GM19452 (cell line): ENCODE measurements around the gene MIDN.
"Not testable (repeated sequence)": the region's sequence is repeated elsewhere in the genome, so short reads cannot be mapped to it uniquely, and the experiment has no call there.

ENCODE experiments used
- ATAC-seq: cut with Tn5 transposase; IDR thresholded peaks from one replicate; pipeline ENCODE4 v1.9.1; 2021; ENCODE audit not compliant: unreplicated experiment

Gene MIDN

GRCh38 chr19:1248139-1248785 is at the start of gene MIDN:
MIDN (plus strand) TSS chr19:1248583; CDS start chr19:1250297, 1,714 bp downstream.
- peak; percentile 15 for ATAC-seq

- ATAC-seq, result no peak
Observed at GRCh38 chr19:1199531-1199930, 48.9 kb upstream of the MIDN start.

- not testable (repeated sequence) for ATAC-seq
Observed at GRCh38 chr19:1200614-1201013, 47.8 kb upstream of the MIDN start.

- peak; percentile 83 for ATAC-seq
Observed at GRCh38 chr19:1205114-1206099, 43.0 kb upstream of the MIDN start, which contains the start of gene STK11. STK11 (plus strand) TSS chr19:1205778; CDS start chr19:1206914, 1,136 bp downstream.

DNA sequence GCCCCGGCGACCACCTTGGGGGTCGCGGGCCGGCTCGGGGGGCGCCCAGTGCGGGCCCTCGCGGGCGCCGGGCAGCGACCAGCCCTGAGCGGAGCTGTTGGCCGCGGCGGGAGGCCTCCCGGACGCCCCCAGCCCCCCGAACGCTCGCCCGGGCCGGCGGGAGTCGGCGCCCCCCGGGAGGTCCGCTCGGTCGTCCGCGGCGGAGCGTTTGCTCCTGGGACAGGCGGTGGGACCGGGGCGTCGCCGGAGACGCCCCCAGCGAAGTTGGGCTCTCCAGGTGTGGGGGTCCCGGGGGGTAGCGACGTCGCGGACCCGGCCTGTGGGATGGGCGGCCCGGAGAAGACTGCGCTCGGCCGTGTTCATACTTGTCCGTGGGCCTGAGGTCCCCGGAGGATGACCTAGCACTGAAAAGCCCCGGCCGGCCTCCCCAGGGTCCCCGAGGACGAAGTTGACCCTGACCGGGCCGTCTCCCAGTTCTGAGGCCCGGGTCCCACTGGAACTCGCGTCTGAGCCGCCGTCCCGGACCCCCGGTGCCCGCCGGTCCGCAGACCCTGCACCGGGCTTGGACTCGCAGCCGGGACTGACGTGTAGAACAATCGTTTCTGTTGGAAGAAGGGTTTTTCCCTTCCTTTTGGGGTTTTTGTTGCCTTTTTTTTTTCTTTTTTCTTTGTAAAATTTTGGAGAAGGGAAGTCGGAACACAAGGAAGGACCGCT is 42.1 kb upstream of the MIDN start:
- ATAC-seq, result no peak

DNA sequence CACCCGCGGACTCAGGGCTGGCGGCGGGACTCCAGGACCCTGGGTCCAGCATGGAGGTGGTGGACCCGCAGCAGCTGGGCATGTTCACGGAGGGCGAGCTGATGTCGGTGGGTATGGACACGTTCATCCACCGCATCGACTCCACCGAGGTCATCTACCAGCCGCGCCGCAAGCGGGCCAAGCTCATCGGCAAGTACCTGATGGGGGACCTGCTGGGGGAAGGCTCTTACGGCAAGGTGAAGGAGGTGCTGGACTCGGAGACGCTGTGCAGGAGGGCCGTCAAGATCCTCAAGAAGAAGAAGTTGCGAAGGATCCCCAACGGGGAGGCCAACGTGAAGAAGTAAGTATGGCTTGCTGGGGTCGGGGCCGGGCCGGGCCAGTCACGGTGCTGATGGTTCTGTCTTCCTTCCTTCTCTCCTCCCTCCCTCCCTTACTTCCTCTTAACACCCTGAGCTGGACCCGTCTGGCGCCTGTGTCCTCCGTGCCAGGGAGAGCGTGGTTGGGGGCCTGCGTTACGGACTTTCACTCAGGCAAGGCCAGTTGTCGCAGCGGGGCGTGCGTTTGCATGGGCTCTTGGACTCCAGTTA is 41.4 kb upstream of the MIDN start:
- ATAC-seq, result no peak

DNA sequence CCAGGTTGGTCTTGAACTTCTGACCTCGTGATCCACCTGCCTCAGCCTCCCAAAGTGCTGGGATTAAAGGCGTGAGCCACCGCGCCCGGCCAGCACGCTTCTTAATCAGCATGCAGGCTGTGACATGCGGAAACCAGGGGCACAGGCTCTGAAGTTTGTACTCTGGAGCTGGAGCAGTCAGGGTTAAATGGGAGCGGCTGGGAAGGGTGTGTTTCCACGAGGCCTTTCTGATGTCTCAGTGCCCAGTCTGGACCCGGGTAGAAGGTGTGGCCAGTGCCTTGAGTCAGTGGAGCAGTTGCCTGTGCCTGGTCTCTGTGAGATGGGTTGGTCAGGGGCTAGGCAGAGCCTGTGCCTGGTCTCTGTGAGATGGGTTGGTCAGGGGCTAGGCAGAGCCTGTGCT is 39.6 kb upstream of the MIDN start:
- ATAC-seq, result not testable (repeated sequence)

DNA sequence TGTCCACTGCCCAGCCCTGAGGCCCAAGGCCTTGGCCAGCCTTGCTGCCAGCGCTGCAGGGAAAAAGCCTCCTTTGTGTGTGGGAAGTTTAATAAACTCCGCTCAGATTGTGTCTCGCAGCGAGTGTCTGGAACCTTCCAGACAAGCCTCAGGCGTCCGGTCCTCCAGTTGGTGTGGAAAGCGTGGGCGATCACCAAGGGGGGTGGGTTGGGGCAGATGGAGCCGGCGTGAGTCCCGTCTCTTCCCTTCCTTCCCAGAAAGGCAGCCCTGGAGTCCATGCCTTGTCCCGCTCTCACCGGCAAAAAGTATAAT is 38.2 kb upstream of the MIDN start:
- no peak for ATAC-seq

- ATAC-seq, result no peak
Observed at GRCh38 chr19:1211494-1212234, 36.7 kb upstream of the MIDN start.

DNA sequence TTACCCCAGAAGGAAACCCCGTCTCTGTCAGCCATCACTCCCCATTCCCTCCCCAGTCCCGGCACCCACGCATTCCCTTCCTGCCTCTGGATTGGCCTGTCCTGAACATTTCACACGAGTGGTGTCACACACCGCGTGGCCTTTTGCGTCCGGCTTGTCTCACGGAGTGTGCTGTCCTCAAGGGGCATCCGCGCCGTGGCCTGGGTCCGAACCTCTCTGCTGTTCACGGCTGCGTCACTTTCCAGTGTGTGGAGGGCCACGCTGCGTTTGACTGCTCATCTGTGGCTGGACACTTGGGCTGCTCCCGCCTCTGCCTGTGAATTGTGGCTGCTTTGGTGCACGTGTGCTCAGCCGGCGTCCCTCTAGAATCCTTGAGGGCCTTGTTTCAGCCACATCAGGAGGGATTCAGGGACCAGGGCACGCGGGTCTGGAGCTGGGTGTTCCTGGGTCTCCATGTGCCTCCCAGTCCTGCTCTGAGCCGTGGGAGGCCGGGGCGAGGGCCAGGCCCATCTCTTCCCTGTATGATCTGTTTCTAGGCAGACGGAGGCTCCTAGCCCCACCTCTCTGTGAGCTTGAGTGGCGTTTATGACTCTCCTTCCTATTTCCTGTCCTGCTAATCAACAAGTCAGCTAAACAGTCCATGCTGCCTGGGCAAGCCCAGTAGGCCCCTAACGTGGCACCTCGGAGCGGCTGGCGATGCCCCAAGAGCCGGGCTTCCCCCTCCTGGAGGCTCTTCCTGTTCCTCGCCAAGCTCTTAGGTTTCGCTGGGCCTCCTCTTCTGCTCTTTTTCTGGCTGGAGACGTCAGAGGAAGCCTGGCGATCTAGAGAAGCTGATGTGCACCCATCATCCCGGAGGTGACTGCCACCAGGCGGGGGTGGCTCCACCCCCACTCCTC is 34.7 kb upstream of the MIDN start:
- no peak for ATAC-seq

GRCh38 chr19:1214299-1214861 is 34.0 kb upstream of the MIDN start:
- ATAC-seq, result no peak

DNA sequence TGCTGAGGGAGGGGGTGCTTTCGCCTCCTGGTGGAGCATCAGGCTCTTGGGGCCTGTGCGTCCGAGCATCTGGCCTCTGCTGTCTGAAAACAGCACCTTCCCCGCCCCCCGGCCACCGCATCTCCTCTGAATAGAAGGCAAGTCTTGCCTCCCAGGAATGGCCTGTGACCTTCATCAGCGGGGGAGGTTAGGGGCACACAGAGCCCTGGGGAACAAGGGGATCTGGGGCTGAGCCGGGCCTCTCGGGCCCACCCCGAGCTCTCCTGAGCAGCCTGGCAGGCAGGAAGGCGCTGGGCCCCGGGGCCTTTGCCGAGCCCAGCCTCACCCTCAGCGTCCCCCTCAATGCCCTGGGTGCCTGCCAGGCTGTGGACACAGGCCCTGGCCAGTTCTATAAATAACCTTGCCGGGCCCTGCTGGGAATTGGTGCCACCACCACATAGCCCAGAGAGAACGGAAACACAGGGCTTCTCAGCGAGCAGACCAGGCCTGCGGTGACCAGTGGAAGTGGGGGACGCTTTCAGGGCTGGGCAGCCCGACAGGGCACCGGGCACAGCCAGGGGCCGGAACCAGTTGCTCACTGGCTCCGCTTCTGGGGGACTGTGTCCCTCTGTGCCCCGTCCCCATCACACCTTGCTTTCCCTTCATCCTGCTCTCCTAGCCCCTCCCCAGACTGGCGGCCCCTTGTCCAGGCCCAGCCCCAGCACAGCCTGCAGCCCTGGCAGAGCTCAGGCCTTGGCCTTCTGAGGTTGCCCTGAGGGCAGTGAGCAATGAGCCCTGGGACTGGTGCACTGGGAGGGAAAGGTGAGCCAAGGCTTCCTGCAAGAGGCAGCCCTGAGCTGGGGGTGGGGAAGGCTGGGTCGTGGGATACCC is 33.3 kb upstream of the MIDN start:
- ATAC-seq, result no peak

DNA sequence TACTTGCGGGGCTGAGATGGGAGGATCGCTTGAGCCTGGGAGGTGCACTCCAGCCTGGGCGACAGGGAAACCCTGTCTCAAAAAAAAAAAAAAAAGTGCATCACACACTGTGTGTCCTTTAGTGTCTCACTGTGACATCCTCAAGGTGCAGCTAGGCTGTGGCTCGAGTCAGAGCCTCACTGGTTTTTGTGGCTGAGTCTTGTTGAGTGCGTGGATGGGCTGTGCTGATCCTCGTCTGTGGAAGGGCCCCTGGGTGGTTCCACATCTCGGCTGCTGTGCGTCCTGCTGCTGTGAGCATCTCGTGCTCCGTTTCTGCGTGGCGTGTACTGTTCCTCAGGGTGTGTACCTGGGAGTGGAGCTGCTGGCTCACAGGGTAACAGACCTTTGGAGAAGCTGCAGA is 31.6 kb upstream of the MIDN start:
- no peak for ATAC-seq

GRCh38 chr19:1217366-1217765 is 31.0 kb upstream of the MIDN start:
- ATAC-seq, result no peak

DNA sequence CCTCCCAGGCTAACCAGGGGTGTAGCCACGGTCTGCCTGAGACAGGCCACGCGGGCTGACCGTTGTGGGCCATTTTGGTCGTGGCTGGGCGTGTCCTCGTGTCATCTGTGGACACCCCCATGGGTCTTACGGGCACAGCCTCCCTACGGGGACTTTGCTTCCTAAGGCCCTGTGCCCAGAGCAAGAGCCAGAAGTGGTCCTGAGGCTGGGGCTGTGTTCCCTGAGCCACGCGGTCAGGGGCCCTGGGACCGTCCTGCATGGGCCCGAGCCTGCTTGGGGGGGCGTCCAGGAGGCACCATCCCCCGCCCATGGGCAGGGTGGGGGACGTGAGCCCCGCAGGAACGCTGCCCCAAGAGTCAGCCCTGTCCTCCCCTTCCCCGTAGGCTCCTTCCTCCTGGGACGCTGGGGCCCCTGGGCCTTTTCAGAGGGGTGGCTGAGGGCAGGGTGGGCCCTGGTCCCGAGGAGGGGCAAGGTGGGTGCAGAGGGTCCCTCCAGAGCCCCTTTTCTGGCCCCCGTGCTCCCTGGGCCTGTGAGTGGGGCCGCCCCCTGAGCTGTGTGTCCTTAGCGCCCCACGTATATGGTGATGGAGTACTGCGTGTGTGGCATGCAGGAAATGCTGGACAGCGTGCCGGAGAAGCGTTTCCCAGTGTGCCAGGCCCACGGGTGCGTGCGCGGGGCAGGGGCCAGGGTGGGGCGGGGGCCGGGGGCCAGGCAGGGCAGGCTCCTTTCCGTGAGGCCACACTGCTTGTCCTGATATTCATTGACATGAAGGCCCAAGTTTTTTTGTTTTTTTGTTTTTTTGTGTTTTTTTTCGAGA is 29.4 kb upstream of the MIDN start:
- ATAC-seq, result no peak

GRCh38 chr19:1219786-1220476 is 28.5 kb upstream of the MIDN start:
- ATAC-seq, result no peak

DNA sequence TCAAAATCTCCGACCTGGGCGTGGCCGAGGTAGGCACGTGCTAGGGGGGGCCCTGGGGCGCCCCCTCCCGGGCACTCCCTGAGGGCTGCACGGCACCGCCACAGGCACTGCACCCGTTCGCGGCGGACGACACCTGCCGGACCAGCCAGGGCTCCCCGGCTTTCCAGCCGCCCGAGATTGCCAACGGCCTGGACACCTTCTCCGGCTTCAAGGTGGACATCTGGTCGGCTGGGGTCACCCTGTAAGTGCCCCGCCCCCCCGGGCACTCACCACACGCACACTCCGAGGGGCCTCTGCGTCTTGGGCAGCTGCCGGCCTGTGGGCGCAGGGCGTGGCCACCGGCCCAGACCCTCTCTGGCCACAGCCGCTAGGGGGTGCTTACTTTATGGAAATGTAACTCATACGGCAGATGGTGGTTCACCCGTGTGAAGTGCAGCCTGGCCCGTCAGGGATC is 27.9 kb upstream of the MIDN start:
- no peak for ATAC-seq
